Activated naive CD8-positive, alpha-beta T cell treated with anti-CD3 and anti-CD28 coated beads, Interleukin-2, amount 50 U/mL, for 24 hours (primary cell): Measurements from ENCODE around the gene NCK2.
"Not testable (repeated sequence)": the region's sequence is repeated elsewhere in the genome, so short reads cannot be mapped to it uniquely, and the experiment has no call there.

ENCODE experiments used
- ATAC-seq: fragments of 150-1000 bp; cut with Tn5 transposase; one replicate; pipeline ENCODE4 v1.10.0; 2021
- DNase-seq: peaks from one replicate; pipeline ENCODE4 v3.0.0; 2021
- H3K27ac Mint-ChIP-seq: one replicate; pipeline ENCODE4 v1.8.0; 2021; ENCODE audit warnings: mild to moderate bottlenecking, mixed read lengths
- H3K27me3 Mint-ChIP-seq: one replicate; pipeline ENCODE4 v1.8.0; 2021; ENCODE audit warnings: mixed read lengths
- H3K36me3 Mint-ChIP-seq: one replicate; pipeline ENCODE4 v1.8.0; 2021; ENCODE audit warnings: low read depth, mixed read lengths
- H3K4me1 Mint-ChIP-seq: one replicate; pipeline ENCODE4 v1.8.0; 2021; ENCODE audit warnings: mixed read lengths
- H3K4me3 Mint-ChIP-seq: one replicate; pipeline ENCODE4 v1.8.0; 2021; ENCODE audit warnings: mild to moderate bottlenecking, moderate library complexity, mixed read lengths
- H3K9me3 Mint-ChIP-seq: one replicate; pipeline ENCODE4 v1.8.0; 2021; ENCODE audit warnings: mixed read lengths

The NCK2 gene

DNA sequence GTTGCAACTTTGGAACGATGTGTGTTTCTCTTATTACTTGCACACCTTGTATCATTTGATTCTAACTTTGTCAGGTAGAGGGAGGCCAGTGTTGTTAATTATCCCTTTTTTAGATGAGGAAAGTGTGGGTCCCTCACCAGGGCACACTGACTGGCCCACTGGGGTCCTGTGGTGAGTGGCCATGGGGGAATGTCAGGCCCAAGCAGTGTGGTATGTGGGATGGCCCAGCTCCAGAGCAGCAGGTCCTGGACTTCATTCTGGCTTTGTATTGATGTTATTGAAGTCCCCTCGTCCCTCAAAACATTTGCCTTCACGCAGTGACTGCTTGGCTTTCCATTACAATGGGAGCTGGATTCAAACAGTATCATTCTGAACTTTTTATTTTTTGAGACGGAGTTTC is 11.7 kb downstream of the NCK2 start:
- ATAC-seq: no peak
- Mint-ChIP-seq H3K36me3 (peaks cover 42% of the 10 kb centered on the region), H3K4me3 (peak overlapping the region; percentile 48), H3K27me3 (no peaks in the 10 kb centered on the region), H3K4me1 (peaks cover 97% of the 10 kb centered on the region), H3K9me3 (no peaks in the 10 kb centered on the region), H3K27ac (peak overlapping the region; percentile 80)
- no peak for DNase-seq

DNA sequence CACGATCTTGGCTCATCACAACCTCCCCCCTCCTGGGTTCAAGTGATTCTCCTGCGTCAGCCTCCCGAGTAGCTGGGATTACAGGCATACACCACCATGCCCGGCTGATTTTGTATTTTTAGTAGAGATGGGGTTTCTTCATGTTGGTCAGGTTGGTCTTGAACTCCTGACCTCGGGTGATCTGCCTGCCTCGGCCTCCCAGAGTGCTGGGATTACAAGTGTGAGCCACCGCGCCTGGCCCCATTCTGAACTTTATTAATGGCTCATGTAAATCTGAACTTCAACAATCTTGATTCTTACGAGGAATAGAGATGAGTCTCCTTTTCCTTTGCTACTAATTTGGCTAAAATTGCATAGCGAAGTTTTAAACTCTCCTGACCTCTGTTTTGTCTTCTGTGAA is 12.2 kb downstream of the NCK2 start:
- not testable (repeated sequence) for DNase-seq, H3K9me3 Mint-ChIP-seq, ATAC-seq, H3K27me3 Mint-ChIP-seq
- Mint-ChIP-seq H3K27ac (peak overlapping the region; percentile 80), H3K36me3 (peaks cover 41% of the 10 kb centered on the region), H3K4me1 (peaks cover 97% of the 10 kb centered on the region), H3K4me3 (peak overlapping the region; percentile 48)

- H3K36me3 Mint-ChIP-seq: peaks cover 38% of the 10 kb centered on the region
- peak overlapping the region; percentile 80 for H3K27ac Mint-ChIP-seq
- peak overlapping the region; percentile 48 for H3K4me3 Mint-ChIP-seq
- ATAC-seq (peak; percentile 10), DNase-seq (no peak)
- peaks cover 97% of the 10 kb centered on the region for H3K4me1 Mint-ChIP-seq
- H3K9me3 Mint-ChIP-seq: no peaks in the 10 kb centered on the region
- H3K27me3 Mint-ChIP-seq: no peaks in the 10 kb centered on the region
These were observed 12.7 kb downstream of the NCK2 start for GRCh38 chr2:105757433-105757832.

DNA sequence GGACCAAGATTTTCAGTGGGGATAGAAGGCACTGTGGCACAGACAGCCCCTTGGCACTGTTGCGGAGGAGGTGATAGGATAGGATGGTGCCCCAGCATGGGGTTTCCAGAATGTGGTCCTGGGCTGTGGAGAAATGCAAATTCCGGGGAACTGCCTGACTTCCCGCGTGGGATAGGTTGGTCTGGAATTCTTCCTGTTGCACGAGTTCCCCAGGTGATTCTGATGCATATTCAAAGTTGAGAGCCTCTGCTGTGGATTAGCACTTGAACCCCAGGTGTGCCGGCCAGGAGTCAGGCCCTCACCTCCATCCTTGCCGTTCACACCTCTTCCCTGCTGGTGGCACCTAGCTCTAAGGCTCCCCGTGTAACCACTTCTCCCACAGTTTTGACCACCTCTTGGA is 15.5 kb downstream of the NCK2 start:
- no peaks in the 10 kb centered on the region for H3K9me3 Mint-ChIP-seq
- DNase-seq: no peak
- peaks cover 34% of the 10 kb centered on the region for H3K36me3 Mint-ChIP-seq
- no peaks in the 10 kb centered on the region for H3K27me3 Mint-ChIP-seq
- H3K27ac Mint-ChIP-seq: peak overlapping the region; percentile 82
- no peak for ATAC-seq
- peaks cover 94% of the 10 kb centered on the region for H3K4me1 Mint-ChIP-seq
- H3K4me3 Mint-ChIP-seq: peak overlapping the region; percentile 22

DNA sequence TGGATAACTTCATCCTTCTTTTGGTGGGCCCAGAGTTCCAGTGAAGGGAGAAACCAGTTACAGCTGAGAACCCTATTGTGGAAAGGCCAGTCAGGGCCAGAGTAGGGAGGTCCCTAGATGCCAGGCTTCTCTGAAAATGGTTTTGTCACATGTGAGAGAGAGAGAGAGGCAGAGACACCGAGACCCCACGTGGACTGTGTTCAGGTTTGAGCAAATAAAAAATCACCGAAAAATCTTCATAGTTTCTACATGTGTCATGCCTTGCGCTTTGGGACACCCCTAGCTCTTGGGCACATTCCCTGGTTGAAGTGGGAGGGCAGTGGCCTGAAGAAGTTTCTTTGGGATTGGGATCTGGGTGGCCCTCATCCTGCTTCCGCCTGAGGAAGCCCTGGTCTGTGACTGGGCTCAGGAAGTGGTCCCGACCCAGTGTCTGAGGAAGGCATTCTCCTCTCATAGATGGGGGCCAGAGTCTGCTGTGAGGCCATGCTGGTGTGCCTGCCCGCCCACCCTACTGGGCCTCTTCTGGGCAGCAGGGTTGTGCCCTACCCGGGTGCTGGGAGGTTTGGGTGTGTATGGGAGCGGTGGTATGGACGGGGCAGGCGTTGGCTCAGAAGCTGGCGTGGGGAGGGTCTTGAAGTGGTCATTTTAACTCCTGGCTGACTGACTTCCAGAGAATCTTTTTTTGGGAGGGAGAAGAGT is 16.1 kb downstream of the NCK2 start:
- DNase-seq (no peak), ATAC-seq (peak; percentile 25)
- Mint-ChIP-seq H3K36me3 (peaks cover 37% of the 10 kb centered on the region), H3K4me1 (peaks cover 94% of the 10 kb centered on the region), H3K27ac (peak overlapping the region; percentile 82), H3K9me3 (no peaks in the 10 kb centered on the region), H3K4me3 (peak overlapping the region; percentile 22), H3K27me3 (no peaks in the 10 kb centered on the region)

GRCh38 chr2:105761931-105762515 is 17.3 kb downstream of the NCK2 start:
- Mint-ChIP-seq H3K27me3 (no peaks in the 10 kb centered on the region), H3K4me1 (peaks cover 94% of the 10 kb centered on the region), H3K9me3 (no peaks in the 10 kb centered on the region), H3K4me3 (peak overlapping the region; percentile 42), H3K36me3 (peaks cover 41% of the 10 kb centered on the region), H3K27ac (peak overlapping the region; percentile 82)
- no peak for DNase-seq
- ATAC-seq: no peak

DNA sequence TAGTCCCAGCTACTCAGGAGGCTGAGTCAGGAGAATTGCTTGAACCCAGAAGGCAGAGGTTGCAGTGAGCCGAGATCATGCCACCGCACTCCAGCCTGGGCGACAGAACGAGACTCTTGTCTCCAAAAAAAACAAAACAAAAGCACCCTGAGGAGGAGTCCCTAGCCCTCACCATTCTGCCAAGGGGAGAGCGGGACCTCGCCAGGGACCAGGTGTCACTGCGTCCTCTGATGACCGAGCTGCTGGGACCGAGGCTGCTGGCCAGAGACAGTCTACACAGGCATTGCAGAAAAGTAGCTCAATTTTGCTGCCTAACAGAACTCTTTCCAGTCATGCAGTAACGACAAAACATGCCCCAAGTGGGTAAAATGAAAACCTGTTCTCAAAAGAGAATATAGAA is 18.4 kb downstream of the NCK2 start:
- Mint-ChIP-seq H3K27ac (peak overlapping the region; percentile 82), H3K9me3 (no peaks in the 10 kb centered on the region), H3K4me3 (no peak overlapping the region), H3K27me3 (no peaks in the 10 kb centered on the region), H3K36me3 (peaks cover 50% of the 10 kb centered on the region), H3K4me1 (peaks cover 94% of the 10 kb centered on the region)
- ATAC-seq: no peak
- no peak for DNase-seq

- Mint-ChIP-seq H3K4me1 (peaks cover 95% of the 10 kb centered on the region), H3K9me3 (no peaks in the 10 kb centered on the region), H3K36me3 (peaks cover 49% of the 10 kb centered on the region), H3K4me3 (no peak overlapping the region), H3K27ac (peak overlapping the region; percentile 86), H3K27me3 (no peaks in the 10 kb centered on the region)
- DNase-seq: no peak
- no peak for ATAC-seq
These were observed 19.3 kb downstream of the NCK2 start for GRCh38 chr2:105764059-105764458.

- Mint-ChIP-seq H3K36me3 (peaks cover 40% of the 10 kb centered on the region), H3K4me3 (peak overlapping the region; percentile 40), H3K4me1 (peaks cover 96% of the 10 kb centered on the region), H3K9me3 (no peaks in the 10 kb centered on the region), H3K27me3 (no peaks in the 10 kb centered on the region), H3K27ac (peak overlapping the region; percentile 86)
- DNase-seq (no peak), ATAC-seq (peak; percentile 38)
These were observed 20.9 kb downstream of the NCK2 start for GRCh38 chr2:105765415-105766299.

GRCh38 chr2:105766300-105766866 is 21.7 kb downstream of the NCK2 start:
- Mint-ChIP-seq H3K27me3 (no peaks in the 10 kb centered on the region), H3K4me3 (no peak overlapping the region), H3K27ac (peak overlapping the region; percentile 86), H3K4me1 (peaks cover 96% of the 10 kb centered on the region), H3K36me3 (peaks cover 38% of the 10 kb centered on the region), H3K9me3 (no peaks in the 10 kb centered on the region)
- DNase-seq: no peak
- no peak for ATAC-seq

DNA sequence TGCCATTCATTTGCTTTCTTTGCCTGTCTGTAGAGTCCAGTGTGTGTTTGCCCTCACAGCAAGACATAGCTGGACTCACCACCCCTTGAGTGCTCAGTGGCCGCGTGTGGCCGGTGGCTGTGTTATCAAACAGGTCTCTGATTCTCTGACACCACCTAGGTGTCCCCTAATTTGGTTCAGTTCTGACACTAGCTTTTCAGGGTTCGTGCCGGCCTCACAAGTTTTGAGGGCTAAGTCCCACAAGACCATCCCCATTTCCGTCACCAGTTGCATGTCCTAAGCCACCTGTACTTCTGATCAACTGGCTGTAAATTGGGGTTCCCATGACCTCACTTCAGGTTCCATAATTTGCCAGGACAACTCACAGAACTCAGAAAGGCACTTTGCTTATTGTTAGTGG is 23.5 kb downstream of the NCK2 start:
- Mint-ChIP-seq H3K36me3 (peaks cover 43% of the 10 kb centered on the region), H3K9me3 (no peaks in the 10 kb centered on the region), H3K4me1 (peaks cover 95% of the 10 kb centered on the region), H3K27me3 (no peaks in the 10 kb centered on the region), H3K27ac (peak overlapping the region; percentile 92), H3K4me3 (no peak overlapping the region)
- DNase-seq (no peak), ATAC-seq (no peak)

GRCh38 chr2:105768961-105769452 is 24.3 kb downstream of the NCK2 start:
- Mint-ChIP-seq H3K9me3 (no peaks in the 10 kb centered on the region), H3K27me3 (no peaks in the 10 kb centered on the region), H3K4me1 (peaks cover 98% of the 10 kb centered on the region), H3K4me3 (peak overlapping the region; percentile 51), H3K27ac (peak overlapping the region; percentile 92), H3K36me3 (peaks cover 47% of the 10 kb centered on the region)
- DNase-seq: no peak
- ATAC-seq: peak; percentile 73

GRCh38 chr2:105769504-105769903 is 24.8 kb downstream of the NCK2 start:
- H3K4me3 Mint-ChIP-seq: peak overlapping the region; percentile 51
- peak; percentile 45 for ATAC-seq

GRCh38 chr2:105770149-105770548 is 25.4 kb downstream of the NCK2 start:
- ATAC-seq: no peak
- Mint-ChIP-seq H3K4me3 (peak overlapping the region; percentile 46), H3K36me3 (peaks cover 46% of the 10 kb centered on the region), H3K27ac (peak overlapping the region; percentile 92), H3K4me1 (peaks cover 98% of the 10 kb centered on the region), H3K27me3 (no peaks in the 10 kb centered on the region), H3K9me3 (no peaks in the 10 kb centered on the region)
- no peak for DNase-seq

More at GRCh38 chr2:105769504-105769903, 24.8 kb downstream of the NCK2 start:
- Mint-ChIP-seq H3K4me1 (peaks cover 98% of the 10 kb centered on the region), H3K36me3 (peaks cover 49% of the 10 kb centered on the region), H3K27ac (peak overlapping the region; percentile 92), H3K9me3 (no peaks in the 10 kb centered on the region), H3K27me3 (no peaks in the 10 kb centered on the region)
- no peak for DNase-seq
